Thyroid gland (tissue), 4 donors: ENCODE measurements around the gene ABHD15.

Experiments used
- POLR2A ChIP-seq, 2 donors: fragments of 450-650 bp; IDR thresholded peaks; one replicate each; pipeline ENCODE4 v1.6.1; 2017; ENCODE audit warnings: antibody characterized with exemption in 2 of 2, mild to moderate bottlenecking in 2 of 2, moderate library complexity in 1 of 2
- TF ChIP-seq, protein P1 (sequence below), 6 experiments: fragments of 200-600 bp in 3 of 6; fragments of 450-650 bp in 3 of 6; sonication (generic) in 3 of 6; IDR thresholded peaks; one replicate each; pipeline ENCODE4 v1.5.1; 2016 to 2019; ENCODE audit warnings: antibody characterized with exemption in 6 of 6, mild to moderate bottlenecking in 2 of 6, inconsistent platforms in 1 of 6, moderate library complexity in 1 of 6

- TF ChIP-seq, protein P1, sequence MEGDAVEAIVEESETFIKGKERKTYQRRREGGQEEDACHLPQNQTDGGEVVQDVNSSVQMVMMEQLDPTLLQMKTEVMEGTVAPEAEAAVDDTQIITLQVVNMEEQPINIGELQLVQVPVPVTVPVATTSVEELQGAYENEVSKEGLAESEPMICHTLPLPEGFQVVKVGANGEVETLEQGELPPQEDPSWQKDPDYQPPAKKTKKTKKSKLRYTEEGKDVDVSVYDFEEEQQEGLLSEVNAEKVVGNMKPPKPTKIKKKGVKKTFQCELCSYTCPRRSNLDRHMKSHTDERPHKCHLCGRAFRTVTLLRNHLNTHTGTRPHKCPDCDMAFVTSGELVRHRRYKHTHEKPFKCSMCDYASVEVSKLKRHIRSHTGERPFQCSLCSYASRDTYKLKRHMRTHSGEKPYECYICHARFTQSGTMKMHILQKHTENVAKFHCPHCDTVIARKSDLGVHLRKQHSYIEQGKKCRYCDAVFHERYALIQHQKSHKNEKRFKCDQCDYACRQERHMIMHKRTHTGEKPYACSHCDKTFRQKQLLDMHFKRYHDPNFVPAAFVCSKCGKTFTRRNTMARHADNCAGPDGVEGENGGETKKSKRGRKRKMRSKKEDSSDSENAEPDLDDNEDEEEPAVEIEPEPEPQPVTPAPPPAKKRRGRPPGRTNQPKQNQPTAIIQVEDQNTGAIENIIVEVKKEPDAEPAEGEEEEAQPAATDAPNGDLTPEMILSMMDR (IDR thresholded peaks at IDR 0.05), result no peak
- no peak for TF ChIP-seq POLR2A (IDR thresholded peaks at IDR 0.05)
Measured at GRCh38 chr17:29559640-29560039, 7.2 kb downstream of the ABHD15 start.
